WTC11 (cell line): ENCODE data around the gene PNMA8B. TPM values are rescaled to one million over a fixed set of nuclear protein-coding genes. Genes with fewer than 3 reads are reported as not detected.

Experiments used
- ATAC-seq: fragments of 200-7000 bp; cut with Tn5 transposase; 2 replicates; pipeline ENCODE4 v1.10.0; 2021; ENCODE audit warnings: mild to moderate bottlenecking, moderate library complexity
- CTCF ChIA-PET: fragments of 300-600 bp; sonication (Branson Sonifier 250); formaldehyde crosslinking; loops from one replicate; lab custom pipeline; 2021; ENCODE audit warnings: antibody characterized with exemption; lab: Charles Lee
- POLR2A ChIA-PET: fragments of 350-600 bp; sonication (Branson Sonifier 250); formaldehyde crosslinking; loops from one replicate; lab custom pipeline; 2021; ENCODE audit warnings: antibody characterized with exemption; lab: Charles Lee
- DNase-seq: peaks from one replicate; pipeline ENCODE4 v3.0.0; 2021; ENCODE audit warnings: low spot score
- H3K27ac Mint-ChIP-seq: 2 replicates; pipeline ENCODE4 v1.8.0; 2021; ENCODE audit warnings: mixed read lengths
- H3K27me3 Mint-ChIP-seq: 2 replicates; pipeline ENCODE4 v1.8.0; 2021; ENCODE audit warnings: low read depth, mild to moderate bottlenecking, moderate library complexity, mixed read lengths
- H3K36me3 Mint-ChIP-seq: 2 replicates; pipeline ENCODE4 v1.8.0; 2021; ENCODE audit warnings: mixed read lengths
- H3K4me1 Mint-ChIP-seq: 2 replicates; pipeline ENCODE4 v1.8.0; 2022; ENCODE audit warnings: mixed read lengths
- H3K4me3 Mint-ChIP-seq: 2 replicates; pipeline ENCODE4 v1.8.0; 2021; ENCODE audit warnings: mild to moderate bottlenecking, moderate library complexity, mixed read lengths
- H3K9me3 Mint-ChIP-seq: 2 replicates; pipeline ENCODE4 v1.8.0; 2021; ENCODE audit warnings: mixed read lengths
- ATF2 ChIP-seq: sonication (generic); formaldehyde crosslinking; IDR thresholded peaks from 2 replicates; pipeline ENCODE4 v1.8.1; 2022; ENCODE audit warnings: low read depth, missing genetic modification reagents, borderline replicate concordance
- ESRRA ChIP-seq: sonication (generic); formaldehyde crosslinking; IDR thresholded peaks from 2 replicates; pipeline ENCODE4 v1.8.1; 2022; ENCODE audit warnings: mild to moderate bottlenecking, missing genetic modification reagents, borderline replicate concordance
- ETV6 ChIP-seq: sonication (generic); formaldehyde crosslinking; IDR thresholded peaks from 2 replicates; pipeline ENCODE4 v1.8.1; 2022; ENCODE audit warnings: mild to moderate bottlenecking, missing genetic modification reagents
- GABPB1 ChIP-seq: sonication (generic); formaldehyde crosslinking; IDR thresholded peaks from 2 replicates; pipeline ENCODE4 v1.8.1; 2023; ENCODE audit warnings: mild to moderate bottlenecking, missing genetic modification reagents
- IRF2 ChIP-seq: sonication (generic); formaldehyde crosslinking; IDR thresholded peaks from 2 replicates; pipeline ENCODE4 v1.8.0; 2022; ENCODE audit warnings: low read depth, missing genetic modification reagents, borderline replicate concordance
- NR3C1 ChIP-seq: sonication (generic); formaldehyde crosslinking; conservative IDR thresholded peaks from 2 replicates; pipeline ENCODE4 v1.8.1; 2023; ENCODE audit warnings: low read depth, mild to moderate bottlenecking, missing genetic modification reagents
- RORB ChIP-seq: fragments of 250-450 bp; sonication (Bioruptor Pico); IDR thresholded peaks from 2 replicates; pipeline ENCODE4 v1.9.0; 2021; ENCODE audit warnings: mild to moderate bottlenecking
- STAT6 ChIP-seq: sonication (generic); formaldehyde crosslinking; conservative IDR thresholded peaks from 2 replicates; pipeline ENCODE4 v1.8.1; 2023; ENCODE audit warnings: mild to moderate bottlenecking, low read depth, missing genetic modification reagents, moderate library complexity
- TEAD1 ChIP-seq: sonication (generic); formaldehyde crosslinking; IDR thresholded peaks from 2 replicates; pipeline ENCODE4 v1.8.0; 2022; ENCODE audit warnings: mild to moderate bottlenecking, missing genetic modification reagents
- TEAD4 ChIP-seq: sonication (generic); formaldehyde crosslinking; IDR thresholded peaks from 2 replicates; pipeline ENCODE4 v1.8.0; 2022; ENCODE audit warnings: mild to moderate bottlenecking, missing genetic modification reagents
- TP53 ChIP-seq: sonication (generic); formaldehyde crosslinking; IDR thresholded peaks from 2 replicates; pipeline ENCODE4 v1.8.1; 2023; ENCODE audit warnings: mild to moderate bottlenecking, missing genetic modification reagents
- ZBTB21 ChIP-seq: sonication (generic); formaldehyde crosslinking; IDR thresholded peaks from 2 replicates; pipeline ENCODE4 v1.8.1; 2023; ENCODE audit warnings: mild to moderate bottlenecking, missing genetic modification reagents, borderline replicate concordance
- ZNF423 ChIP-seq: fragments of 250-450 bp; sonication (Bioruptor Pico); IDR thresholded peaks from 2 replicates; pipeline ENCODE4 v2.1.2; 2022; ENCODE audit warnings: mild to moderate bottlenecking, moderate library complexity
- total RNA-seq: library from RNA; stranded (reverse); gene quantifications from 3 replicates; pipeline ENCODE4 v1.2.3, GENCODE V29; 2021
- TF ChIP-seq, protein P1 (sequence below): sonication (generic); formaldehyde crosslinking; IDR thresholded peaks from 2 replicates; pipeline ENCODE4 v1.8.0; 2023; ENCODE audit warnings: missing genetic modification reagents, mild to moderate bottlenecking, borderline replicate concordance
- TF ChIP-seq, protein P2 (sequence below): sonication (generic); formaldehyde crosslinking; IDR thresholded peaks from 2 replicates; pipeline ENCODE4 v1.8.0; 2022; ENCODE audit warnings: mild to moderate bottlenecking, missing genetic modification reagents
- TF ChIP-seq, protein P3 (sequence below): fragments of 250-450 bp; sonication (Bioruptor Pico); IDR thresholded peaks from 2 replicates; pipeline ENCODE4 v1.9.0; 2021; ENCODE audit warnings: mild to moderate bottlenecking, borderline replicate concordance
- TF ChIP-seq, protein P4 (sequence below): sonication (generic); formaldehyde crosslinking; IDR thresholded peaks from 2 replicates; pipeline ENCODE4 v1.8.0; 2022; ENCODE audit warnings: missing genetic modification reagents

PNMA8B gene
- total RNA-seq, 1 experiment from 2014 or later = 2.8 TPM

DNA sequence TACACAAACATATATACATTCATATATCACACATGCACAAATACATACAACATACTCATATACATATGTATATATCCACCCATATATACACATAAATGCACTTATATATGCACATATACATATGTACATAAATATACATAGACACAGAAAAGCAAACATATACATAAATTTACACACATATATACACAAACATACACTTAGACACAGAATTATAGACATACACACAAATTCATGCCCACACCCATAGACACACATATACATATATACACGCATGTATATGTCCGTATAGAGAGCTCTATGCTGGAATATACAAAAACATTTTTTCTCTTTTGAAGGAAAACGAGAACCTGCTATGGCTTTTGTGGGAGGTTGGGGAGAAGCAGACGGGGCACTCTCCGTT lies 44.9 kb downstream of the PNMA8B start:
- CTCF ChIA-PET = interaction anchor here (1.7 kb wide), 1 partner anchor 19 kb away, joined by 7 read pairs; no protein-coding TSS in a partner anchor
- Mint-ChIP-seq H3K27ac (no peak overlapping the region), H3K9me3 (peaks cover 12% of the 10 kb centered on the region), H3K36me3 (peaks cover 7% of the 10 kb centered on the region; the same call in 1 of the 2 replicates), H3K4me1 (no peaks in the 10 kb centered on the region), H3K4me3 (no peak overlapping the region)
- no peak for ATAC-seq
- POLR2A ChIA-PET = no interaction called here
- TF ChIP-seq ETV6 (CRISPR knock-in tag) = no peak
- no peak for TF ChIP-seq GABPB1 (CRISPR knock-in tag)
- TF ChIP-seq, all 79 proteins: peak for 0
- DNase-seq = no peak
- H3K27me3 Mint-ChIP-seq = peaks cover 3% of the 10 kb centered on the region

- H3K36me3 Mint-ChIP-seq = peaks cover 7% of the 10 kb centered on the region; the same call in 1 of the 2 replicates
- ChIA-PET CTCF (no interaction called here), POLR2A (no interaction called here)
- H3K4me1 Mint-ChIP-seq = no peaks in the 10 kb centered on the region
- DNase-seq = no peak
- H3K4me3 Mint-ChIP-seq = no peak overlapping the region
- no peak for ATAC-seq
- no peak overlapping the region for H3K27ac Mint-ChIP-seq
- H3K9me3 Mint-ChIP-seq = peaks cover 9% of the 10 kb centered on the region
- H3K27me3 Mint-ChIP-seq = peaks cover 3% of the 10 kb centered on the region
- TF ChIP-seq ZBTB21 = no peak
- TF ChIP-seq TEAD4 (CRISPR knock-in tag) = no peak
- TF ChIP-seq, protein P1, sequence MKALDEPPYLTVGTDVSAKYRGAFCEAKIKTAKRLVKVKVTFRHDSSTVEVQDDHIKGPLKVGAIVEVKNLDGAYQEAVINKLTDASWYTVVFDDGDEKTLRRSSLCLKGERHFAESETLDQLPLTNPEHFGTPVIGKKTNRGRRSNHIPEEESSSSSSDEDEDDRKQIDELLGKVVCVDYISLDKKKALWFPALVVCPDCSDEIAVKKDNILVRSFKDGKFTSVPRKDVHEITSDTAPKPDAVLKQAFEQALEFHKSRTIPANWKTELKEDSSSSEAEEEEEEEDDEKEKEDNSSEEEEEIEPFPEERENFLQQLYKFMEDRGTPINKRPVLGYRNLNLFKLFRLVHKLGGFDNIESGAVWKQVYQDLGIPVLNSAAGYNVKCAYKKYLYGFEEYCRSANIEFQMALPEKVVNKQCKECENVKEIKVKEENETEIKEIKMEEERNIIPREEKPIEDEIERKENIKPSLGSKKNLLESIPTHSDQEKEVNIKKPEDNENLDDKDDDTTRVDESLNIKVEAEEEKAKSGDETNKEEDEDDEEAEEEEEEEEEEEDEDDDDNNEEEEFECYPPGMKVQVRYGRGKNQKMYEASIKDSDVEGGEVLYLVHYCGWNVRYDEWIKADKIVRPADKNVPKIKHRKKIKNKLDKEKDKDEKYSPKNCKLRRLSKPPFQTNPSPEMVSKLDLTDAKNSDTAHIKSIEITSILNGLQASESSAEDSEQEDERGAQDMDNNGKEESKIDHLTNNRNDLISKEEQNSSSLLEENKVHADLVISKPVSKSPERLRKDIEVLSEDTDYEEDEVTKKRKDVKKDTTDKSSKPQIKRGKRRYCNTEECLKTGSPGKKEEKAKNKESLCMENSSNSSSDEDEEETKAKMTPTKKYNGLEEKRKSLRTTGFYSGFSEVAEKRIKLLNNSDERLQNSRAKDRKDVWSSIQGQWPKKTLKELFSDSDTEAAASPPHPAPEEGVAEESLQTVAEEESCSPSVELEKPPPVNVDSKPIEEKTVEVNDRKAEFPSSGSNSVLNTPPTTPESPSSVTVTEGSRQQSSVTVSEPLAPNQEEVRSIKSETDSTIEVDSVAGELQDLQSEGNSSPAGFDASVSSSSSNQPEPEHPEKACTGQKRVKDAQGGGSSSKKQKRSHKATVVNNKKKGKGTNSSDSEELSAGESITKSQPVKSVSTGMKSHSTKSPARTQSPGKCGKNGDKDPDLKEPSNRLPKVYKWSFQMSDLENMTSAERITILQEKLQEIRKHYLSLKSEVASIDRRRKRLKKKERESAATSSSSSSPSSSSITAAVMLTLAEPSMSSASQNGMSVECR (CRISPR knock-in tag) = no peak
- no peak for TF ChIP-seq STAT6
- TF ChIP-seq, protein P2, sequence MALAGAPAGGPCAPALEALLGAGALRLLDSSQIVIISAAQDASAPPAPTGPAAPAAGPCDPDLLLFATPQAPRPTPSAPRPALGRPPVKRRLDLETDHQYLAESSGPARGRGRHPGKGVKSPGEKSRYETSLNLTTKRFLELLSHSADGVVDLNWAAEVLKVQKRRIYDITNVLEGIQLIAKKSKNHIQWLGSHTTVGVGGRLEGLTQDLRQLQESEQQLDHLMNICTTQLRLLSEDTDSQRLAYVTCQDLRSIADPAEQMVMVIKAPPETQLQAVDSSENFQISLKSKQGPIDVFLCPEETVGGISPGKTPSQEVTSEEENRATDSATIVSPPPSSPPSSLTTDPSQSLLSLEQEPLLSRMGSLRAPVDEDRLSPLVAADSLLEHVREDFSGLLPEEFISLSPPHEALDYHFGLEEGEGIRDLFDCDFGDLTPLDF = no peak
- TF ChIP-seq, protein P3, sequence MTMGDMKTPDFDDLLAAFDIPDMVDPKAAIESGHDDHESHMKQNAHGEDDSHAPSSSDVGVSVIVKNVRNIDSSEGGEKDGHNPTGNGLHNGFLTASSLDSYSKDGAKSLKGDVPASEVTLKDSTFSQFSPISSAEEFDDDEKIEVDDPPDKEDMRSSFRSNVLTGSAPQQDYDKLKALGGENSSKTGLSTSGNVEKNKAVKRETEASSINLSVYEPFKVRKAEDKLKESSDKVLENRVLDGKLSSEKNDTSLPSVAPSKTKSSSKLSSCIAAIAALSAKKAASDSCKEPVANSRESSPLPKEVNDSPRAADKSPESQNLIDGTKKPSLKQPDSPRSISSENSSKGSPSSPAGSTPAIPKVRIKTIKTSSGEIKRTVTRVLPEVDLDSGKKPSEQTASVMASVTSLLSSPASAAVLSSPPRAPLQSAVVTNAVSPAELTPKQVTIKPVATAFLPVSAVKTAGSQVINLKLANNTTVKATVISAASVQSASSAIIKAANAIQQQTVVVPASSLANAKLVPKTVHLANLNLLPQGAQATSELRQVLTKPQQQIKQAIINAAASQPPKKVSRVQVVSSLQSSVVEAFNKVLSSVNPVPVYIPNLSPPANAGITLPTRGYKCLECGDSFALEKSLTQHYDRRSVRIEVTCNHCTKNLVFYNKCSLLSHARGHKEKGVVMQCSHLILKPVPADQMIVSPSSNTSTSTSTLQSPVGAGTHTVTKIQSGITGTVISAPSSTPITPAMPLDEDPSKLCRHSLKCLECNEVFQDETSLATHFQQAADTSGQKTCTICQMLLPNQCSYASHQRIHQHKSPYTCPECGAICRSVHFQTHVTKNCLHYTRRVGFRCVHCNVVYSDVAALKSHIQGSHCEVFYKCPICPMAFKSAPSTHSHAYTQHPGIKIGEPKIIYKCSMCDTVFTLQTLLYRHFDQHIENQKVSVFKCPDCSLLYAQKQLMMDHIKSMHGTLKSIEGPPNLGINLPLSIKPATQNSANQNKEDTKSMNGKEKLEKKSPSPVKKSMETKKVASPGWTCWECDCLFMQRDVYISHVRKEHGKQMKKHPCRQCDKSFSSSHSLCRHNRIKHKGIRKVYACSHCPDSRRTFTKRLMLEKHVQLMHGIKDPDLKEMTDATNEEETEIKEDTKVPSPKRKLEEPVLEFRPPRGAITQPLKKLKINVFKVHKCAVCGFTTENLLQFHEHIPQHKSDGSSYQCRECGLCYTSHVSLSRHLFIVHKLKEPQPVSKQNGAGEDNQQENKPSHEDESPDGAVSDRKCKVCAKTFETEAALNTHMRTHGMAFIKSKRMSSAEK (CRISPR knock-in tag) = no peak
- no peak for TF ChIP-seq IRF2 (CRISPR knock-in tag)
- no peak for TF ChIP-seq TEAD1
- TF ChIP-seq TP53 = no peak
- no peak for TF ChIP-seq ATF2
- no peak for TF ChIP-seq ZNF423 (CRISPR knock-in tag)
- TF ChIP-seq RORB (CRISPR knock-in tag) = no peak
- TF ChIP-seq ESRRA = no peak
- TF ChIP-seq, protein P4, sequence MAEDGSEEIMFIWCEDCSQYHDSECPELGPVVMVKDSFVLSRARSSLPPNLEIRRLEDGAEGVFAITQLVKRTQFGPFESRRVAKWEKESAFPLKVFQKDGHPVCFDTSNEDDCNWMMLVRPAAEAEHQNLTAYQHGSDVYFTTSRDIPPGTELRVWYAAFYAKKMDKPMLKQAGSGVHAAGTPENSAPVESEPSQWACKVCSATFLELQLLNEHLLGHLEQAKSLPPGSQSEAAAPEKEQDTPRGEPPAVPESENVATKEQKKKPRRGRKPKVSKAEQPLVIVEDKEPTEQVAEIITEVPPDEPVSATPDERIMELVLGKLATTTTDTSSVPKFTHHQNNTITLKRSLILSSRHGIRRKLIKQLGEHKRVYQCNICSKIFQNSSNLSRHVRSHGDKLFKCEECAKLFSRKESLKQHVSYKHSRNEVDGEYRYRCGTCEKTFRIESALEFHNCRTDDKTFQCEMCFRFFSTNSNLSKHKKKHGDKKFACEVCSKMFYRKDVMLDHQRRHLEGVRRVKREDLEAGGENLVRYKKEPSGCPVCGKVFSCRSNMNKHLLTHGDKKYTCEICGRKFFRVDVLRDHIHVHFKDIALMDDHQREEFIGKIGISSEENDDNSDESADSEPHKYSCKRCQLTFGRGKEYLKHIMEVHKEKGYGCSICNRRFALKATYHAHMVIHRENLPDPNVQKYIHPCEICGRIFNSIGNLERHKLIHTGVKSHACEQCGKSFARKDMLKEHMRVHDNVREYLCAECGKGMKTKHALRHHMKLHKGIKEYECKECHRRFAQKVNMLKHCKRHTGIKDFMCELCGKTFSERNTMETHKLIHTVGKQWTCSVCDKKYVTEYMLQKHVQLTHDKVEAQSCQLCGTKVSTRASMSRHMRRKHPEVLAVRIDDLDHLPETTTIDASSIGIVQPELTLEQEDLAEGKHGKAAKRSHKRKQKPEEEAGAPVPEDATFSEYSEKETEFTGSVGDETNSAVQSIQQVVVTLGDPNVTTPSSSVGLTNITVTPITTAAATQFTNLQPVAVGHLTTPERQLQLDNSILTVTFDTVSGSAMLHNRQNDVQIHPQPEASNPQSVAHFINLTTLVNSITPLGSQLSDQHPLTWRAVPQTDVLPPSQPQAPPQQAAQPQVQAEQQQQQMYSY (CRISPR knock-in tag) = no peak
- TF ChIP-seq NR3C1 = no peak
Measured at GRCh38 chr19:46449228-46449627, 46.4 kb downstream of the PNMA8B start.
